Stimulated activated CD4-positive, alpha-beta T cell treated with anti-CD3 and anti-CD28 coated beads, Interleukin-12 subunit alpha, Interleukin-12 subunit beta, amount 100 ng/mL, for 4 hours (primary cell): ENCODE data around the gene HOXB8.

Experiments used
- DNase-seq: peaks from one replicate; pipeline ENCODE4 v3.0.0-alpha.2; 2020

HOXB8 gene

DNA sequence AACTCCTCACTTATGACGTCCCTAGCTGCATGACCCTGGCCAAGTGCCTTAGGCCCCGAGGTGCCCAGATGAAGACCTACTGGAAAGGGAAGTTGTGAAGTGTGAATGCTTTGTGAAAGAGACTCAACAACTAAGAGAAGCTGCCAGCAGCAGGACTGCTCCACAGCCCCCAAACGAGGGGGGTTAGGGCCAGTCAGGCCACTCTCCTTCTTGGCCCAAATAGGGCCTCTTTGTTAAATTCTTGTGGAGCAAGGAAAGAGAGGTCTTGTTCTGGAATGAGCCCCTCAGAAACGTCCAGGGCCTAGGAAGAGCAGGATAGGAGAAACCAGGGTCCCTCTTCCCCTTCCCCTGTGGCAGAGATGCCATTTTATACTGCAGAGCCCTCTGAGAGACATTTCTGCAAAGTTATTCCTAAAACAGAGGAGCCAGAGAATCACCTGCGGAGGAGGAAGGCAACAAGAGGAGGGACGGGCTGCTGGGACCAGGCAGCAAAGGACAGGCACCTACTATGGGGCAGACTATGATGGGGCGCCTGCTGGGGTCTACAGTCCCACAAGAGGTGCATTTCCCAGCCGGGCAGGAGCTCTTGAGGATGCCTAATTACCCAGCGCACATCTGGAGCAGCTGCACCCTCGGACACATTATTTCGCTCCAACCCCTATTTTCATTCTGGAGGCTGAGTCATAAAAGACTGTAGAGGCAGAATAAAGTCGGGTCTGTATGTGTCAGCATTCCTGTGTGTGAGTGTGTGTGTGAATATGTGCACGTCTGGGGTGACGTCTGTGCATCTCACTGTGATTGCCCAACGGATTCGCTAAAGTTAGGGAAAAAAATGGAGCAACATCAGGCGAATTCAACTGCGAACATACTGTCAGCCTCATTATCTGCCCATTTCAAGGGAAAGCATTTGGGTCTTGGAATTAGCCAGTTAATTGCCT is 22.5 kb upstream of the HOXB8 start:
- DNase-seq = no peak

DNA sequence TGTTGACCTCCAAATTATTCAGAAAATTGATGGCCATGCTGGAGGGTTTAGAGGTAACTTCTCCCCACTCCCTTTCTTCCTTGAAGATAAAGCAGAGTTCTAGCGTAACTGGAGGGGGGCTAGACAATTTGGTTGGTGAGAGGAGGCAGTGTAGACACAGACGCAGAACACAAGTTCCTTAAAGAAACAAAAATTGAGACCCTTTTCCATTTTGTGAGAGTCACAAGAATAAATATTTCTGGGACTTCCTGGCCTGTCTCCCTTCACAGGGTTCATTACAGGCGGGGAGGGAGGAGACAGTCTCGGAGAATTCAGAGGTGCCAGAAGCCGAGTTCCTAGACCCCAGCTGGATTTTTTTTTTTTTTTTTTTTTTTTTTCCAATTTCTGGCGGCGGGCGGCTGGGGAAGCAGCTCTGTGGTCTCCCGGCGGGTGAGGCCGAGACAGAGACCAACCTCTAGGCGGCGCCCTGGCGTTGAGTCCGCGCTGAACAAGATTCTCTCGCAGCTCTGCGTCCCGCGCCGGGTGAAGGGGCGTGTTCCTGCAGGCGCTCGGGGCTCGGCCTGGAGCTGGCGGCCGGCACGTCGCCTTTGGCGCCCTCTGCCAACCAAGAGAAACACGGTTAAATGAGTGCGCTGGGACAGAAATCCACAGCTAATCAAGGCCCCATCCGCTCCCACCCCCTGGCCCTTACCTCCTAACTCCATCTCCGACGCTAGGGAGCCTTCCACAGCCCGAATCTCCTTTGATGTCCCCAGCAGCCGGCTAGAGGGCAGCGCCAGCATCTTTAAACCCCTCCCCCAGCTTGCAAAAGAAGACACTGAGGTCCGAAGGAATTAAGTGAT is 21.3 kb upstream of the HOXB8 start:
- DNase-seq = peak; percentile 66

DNA sequence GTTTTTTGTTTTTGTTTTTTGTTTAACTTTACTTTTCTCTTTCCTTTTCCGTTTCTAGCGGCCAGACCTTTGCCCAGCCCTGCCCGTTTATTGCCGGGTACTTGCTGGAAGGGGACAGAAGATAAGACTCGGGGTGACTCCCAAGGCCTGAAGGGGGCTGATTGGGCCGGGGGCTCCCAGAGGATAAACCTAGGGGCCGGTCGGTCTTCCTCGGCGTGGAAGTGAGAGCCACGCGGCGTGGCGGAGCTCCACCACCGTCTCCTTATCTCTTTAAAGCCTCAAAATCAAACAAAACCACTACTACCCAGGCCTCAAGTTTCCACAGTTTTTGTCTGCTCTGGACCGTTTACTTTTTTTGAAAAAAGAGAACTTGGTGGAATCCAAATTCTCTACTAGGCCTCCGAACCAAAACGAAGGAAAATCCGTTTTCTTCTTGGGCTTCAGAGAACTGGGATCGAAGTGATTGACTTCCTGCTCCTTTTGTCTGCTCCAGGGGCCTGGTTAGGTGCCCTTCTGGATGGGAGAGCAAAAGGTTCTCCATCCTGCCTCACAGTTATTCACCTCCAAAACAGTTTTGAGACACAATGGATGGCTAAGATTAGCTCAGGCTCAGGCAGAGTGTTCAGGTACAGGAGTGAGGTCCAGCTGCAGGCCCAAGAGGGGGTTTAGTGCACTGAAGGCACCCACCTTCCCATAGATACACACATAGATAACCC is 19.6 kb upstream of the HOXB8 start:
- no peak for DNase-seq

DNA sequence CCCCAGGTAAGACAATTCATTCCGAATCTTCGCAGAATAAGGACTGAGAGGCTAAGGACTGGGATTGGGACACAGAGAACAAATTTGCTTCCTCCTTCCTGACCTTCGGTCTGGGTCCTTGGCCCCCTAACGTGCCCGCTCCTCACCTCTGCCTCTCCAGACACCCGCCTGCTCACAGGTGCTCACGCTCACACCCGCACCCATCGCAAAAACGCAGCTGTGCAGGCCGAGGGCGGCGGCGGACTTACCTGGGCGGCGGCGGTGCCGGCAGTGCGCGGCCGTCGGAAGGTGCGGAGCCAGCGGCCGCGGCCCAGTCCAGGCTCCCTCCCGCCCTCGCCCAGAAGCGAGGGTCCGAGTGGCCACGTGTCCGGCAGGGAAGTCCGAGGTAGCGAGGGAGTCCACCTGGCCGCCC is 18.2 kb upstream of the HOXB8 start:
- DNase-seq = no peak

DNA sequence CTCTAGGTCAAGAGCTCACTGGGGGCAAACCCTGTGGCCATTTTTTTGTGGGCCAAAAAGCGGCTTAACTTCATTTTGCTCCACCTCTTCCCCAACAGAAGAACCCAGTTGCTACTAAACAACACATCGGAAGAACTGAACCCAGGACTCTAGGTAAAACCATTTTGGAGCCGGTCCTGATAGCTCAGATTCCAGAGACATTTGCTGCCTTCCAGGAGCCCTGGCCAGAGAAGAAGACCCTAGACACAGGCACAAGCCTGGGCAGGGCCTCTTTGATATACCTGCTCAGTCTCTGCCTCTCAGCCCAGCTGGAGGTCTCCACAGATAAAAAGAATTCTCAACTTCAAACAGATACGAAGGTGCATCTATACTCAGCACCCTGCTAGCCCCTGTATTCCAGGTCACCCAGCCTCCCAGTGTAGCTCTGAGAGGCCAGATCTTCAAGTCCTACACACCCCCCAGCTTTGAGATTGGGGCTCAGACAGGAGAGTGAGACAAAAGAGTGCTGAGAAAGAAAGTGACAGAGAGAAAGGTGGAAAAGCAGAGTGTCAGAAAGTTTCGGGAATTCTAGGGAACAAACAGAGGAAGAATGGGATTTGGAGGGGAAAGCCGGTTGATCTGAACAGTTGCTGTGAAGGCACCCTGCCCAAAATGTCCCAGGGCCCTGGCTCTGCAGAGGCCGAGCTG is 17.6 kb upstream of the HOXB8 start:
- DNase-seq = no peak

DNA sequence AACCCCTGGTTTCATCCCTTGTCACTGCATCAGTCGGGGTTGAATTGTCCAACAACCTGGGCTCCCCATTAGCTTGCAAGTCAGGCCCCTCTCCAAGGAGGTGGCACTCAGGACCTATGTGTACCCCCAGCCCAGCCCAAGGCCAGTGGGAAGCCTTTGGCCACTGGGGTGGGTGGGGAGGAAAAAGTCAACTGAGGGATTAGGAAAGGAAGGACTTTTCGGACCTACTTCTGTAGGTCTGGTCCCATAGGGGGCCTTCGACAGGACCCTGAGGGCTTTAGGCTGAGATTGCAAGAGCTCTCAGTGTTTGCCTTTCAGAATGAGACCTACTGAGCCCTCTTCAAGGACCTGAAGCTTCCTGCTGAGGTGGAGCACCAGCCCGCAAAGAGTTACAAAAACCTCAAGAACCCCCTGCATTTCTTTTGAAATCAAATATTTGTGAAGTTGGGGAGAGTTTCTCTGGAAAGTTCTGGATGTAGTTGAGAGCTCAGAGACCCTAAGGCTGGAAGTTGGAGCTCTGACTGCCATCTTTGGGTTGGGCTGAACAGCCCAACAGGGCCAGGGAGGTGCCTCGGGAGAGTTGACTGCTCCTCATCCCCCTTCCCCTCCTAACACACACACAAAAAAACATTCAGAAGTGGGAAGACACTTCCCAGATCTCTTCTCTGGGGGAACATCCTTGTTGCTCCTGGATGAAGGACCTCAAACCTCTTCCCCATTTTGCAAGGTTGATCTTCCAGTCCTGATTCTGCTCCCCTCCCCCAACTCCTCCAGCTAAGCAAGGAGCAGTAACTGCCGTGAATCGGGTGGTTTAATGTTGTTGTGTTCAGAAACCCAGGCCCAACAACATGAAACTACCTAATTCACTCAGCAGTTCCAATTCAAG is 16.8 kb upstream of the HOXB8 start:
- no peak for DNase-seq

DNA sequence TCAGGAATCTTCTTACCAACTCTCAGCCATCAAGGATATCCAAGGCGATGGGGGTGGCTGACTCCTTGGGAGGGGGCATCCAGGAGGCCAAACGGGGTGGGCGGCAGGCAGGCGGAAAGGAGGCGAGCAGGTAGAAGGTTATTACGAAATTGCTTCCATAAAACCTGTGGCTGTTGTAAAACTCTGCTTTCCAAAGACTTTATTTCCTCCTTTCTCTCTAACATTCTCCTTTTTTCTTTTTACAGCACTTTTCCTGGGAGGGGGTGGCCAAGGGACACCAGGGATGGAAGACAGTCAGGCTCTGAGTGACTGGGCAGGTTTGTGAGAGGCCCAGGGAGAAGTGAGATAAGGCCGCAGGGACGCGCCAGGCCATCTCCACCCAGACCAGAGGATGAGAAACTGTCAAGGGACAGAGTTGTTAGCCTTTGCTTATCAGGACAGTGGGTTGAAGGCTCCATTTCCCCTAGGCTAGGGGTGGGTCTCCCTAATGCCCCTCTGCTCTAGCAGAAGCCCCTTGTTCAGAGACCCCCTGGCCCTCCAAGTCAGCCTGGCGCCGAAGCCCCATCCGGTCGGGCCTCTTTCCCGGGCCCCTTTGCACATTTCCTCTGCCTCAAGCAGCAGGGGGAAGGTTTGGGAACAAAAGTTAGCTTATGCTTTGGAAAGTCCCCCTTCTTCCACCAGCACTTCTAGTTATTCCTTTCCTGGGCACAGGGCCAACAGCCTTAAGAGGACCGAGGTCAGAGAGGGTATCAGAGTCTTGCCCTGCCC is 16.0 kb upstream of the HOXB8 start:
- no peak for DNase-seq

DNA sequence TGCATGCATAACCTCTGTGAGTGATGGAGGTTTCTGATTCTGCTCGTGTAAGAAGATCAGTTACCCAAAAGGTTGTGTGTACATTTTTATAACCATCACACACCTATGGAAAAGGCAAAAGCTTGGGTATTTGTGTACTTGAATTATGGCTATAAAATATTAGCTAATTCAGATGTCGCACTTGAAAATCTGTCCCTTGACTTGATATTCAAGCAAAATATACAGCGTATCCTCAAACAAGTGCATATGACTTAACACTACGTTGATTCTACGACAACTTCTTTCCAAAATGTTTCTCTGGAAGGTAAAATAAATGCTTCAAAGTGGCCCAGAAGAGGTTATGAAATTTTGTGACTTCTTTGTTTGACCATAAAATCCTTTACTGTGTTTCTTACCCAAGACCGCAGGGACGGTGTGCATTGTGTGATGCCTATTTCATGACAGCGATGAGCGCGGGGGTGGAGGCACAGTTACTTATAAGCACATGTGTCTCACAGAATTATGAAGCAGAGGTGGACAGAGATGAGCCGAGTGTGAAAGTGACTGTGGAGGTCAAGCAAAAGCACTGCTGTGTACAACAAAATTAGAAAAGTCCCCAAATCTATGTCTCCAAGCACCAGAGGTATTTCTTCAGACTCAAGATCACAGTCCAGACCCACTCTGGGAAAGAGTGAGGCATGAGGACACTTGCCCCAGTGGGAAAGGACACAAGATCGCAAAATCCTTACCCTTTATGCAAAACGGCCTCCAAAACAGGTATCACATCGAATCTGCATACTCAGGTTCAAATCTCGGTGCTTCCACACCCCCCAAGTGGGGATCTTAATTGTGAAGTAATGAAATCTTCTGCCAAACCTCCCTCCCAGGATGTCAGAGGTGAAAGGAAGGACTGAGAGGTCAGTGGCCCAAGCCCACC is 15.2 kb upstream of the HOXB8 start:
- no peak for DNase-seq

DNA sequence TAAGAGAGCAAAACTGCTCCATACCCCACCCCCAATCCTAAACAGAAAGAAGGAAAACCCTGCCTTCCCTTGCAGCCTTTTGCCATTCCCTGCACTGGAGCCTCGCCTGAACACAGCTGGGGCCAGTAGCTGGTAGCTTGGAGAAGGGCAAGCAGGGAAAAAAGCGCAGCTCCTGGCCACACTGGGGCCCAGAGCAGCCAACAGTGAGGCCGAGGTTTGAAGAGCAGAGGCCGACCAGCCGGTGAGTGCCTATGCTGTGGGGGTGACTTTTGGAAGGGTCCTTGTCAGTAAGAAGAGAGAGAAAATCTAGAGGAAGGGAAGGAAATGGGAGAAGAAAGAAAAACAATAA is 14.3 kb upstream of the HOXB8 start:
- no peak for DNase-seq

DNA sequence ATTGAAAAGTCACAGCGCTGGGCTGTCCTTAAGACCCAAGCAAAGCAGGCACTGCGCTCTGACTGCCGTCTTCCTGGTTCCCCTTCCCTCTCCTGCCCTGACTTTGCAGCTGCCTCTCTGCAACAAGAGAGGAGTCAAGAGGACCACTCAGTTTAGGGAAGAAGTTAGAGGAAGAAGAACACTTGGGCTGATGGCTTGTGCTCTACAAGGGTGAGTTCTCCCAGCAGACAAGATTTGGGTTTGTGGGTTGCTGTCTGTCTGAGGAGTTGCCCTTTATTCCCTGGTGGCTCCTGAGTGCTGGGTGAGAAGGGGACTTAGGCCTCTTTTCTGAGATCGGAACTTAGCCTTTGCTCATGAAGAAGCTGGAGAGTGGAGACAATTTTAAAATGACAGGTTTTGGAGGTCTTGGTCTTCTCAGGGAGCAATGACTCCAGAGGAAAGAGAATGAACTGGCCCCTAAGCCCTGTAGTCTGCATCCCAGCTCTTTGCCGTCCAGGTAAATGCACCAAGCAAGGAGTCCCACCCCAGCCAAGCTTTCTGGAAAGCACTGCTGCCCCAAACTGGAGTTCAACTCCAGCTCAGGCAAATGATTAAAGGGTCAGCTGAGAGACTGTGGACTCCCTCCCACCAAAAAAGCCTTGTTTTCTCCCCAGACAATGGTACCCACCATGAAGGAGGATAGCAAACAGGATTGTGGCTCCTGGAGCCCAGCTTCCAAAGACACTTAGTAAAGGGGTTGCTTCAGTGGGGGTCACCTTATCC is 13.7 kb upstream of the HOXB8 start:
- DNase-seq = no peak

DNA sequence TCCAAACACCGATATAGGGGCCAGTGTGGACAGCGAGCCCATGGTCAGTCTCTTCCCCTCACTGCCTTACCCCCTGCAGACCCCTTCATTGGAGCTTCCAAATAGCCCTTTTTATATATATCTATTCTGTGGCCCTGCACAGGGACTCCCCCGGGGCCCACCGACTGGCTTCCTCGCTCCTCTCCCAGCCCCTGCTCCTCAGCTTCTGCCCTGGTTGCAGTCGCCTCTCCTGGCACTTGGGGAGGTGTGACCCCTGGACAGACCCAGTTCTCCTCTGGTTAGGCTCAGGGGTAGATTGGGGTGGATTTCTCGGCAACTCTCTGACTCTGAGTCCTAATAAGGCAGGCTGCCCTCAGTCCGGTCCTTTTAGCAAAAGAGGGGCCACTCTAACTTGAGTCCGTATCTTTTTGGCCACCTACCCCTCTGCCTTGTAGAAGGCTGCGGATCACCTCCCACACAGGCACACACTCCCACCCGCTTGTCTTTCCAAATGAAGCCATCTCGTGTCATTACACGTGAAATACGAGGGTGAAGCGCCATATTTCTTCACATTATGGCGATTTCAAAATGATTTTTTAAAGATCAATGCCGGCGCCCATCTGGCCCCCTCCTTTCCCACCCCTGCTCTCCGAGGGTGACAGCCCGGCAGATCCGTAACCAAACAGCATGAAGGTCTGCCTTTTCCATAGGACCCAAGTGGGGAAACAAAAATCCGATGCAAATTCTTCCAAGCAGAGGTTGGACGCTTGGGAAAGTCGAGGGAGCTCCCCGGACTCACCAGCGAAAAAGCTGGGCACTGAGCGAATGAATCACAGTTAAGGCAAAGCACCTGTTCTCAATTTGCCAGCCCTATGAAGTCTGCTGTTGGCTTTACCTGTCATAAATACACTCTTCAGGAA is 12.8 kb upstream of the HOXB8 start:
- no peak for DNase-seq

DNA sequence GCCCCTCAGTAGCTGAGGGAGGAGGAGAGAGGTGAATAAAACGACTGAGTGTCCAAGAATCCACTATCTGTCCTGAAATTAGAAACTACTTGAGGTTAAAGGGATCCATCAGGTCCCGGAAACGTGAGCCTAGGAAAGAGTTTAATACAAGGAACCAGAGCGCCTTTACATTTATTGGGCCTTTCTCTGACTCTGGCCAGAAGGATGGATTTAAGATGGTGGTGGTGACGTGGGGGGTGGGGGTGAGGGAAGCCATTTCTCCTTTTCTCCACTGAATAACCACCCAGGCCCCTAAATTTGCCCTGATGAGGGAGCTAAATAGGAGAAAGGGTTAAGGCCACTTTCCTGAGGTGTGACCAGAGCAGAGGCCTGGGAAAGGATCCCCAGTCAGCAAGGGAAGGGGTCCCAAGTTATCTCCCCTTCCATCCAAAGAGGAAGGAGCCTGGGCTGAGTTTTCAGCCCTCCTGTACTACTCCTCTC is 12.1 kb upstream of the HOXB8 start:
- DNase-seq = no peak

DNA sequence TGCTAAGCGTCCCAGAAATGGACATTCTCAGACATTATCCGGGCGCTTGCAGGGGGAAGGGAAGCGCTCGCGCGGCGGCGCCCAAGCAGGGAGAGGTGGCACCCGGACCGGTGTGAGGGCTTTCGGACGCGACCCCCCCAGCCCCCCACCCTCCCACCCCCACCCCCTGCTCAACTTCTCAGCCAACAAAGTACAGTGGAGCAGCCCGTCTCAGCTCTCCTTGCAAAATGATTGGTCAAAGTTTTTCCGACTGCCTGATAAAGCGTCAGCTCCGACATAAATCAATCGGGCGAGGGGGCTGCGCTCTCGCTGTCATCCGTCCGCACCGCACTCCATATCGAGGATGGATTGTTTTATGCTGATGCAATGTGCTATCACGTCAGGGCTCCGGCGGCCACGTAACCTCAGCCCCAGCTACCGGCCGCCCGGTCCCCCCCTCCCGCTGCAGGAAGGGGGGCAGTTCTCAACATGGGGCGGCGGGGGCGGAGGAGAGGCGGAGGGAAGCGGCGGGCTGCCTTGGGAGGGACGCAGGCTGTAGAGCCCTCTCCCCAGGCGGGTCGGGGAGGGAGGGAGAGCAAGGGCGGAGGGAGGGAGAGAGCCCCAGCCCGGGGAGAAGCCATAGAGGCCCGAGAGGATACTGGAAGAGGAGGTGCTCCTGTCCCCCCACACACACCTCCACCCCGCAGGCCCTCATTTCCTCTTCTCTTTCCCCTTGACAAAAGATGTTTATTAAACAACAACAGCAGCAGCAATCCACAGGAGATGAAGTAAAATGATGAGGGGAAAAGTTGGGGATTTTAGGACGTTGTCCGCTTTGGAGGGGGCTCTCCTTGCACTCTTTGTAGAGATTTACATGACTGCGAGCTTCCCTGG is 11.4 kb upstream of the HOXB8 start, which contains the start of gene HOXB9:
HOXB9 (minus strand) TSS at position 114 of the 873 bp plus-strand sequence; CDS start at position 25, 89 bp downstream.
- peak; percentile 57 for DNase-seq

DNA sequence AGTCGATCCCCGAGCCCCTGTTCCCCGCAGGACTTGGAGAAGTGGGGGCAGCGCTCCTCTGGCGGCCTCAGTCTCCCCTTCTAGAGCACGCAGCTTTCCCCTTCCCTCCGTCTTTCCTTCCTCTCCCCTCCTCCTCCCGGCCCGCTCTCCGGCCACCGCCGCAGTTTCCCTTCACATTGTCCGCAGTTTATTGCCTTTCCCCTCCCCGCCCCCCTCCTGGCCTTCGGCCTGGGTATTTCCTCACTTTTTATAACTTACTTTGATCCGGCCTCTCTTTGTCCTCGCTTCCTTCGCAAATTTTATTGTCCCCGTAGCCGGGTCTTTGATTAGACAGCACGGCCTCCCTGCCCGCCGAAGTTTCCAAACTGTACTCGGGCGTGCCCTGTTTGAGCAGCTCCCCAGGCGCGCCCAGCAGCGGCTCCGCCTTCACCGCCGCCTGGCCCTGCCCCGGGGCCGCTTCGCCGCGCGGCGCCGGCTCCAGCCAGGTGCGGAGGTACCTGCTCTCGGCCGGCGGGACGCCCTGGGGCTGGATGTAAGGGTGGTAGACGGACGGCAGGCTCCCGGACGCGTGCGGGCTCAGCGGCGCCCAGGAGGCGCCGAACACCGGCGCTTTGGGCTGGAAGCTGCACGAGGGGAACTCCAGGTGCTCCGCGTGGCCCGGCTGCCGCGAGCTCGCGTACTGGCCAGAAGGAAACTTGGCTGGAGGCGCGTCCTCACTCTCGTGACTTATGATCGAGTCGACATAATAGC is 10.6 kb upstream of the HOXB8 start:
- DNase-seq = peak; percentile 50
